Measurements from ENCODE around the gene TAS2R60. TPM values are rescaled to one million over a fixed set of nuclear protein-coding genes. Genes with fewer than 3 reads are reported as not detected.

The TAS2R60 gene
- total and polyA plus RNA-seq, 7 donors = not detected

DNA sequence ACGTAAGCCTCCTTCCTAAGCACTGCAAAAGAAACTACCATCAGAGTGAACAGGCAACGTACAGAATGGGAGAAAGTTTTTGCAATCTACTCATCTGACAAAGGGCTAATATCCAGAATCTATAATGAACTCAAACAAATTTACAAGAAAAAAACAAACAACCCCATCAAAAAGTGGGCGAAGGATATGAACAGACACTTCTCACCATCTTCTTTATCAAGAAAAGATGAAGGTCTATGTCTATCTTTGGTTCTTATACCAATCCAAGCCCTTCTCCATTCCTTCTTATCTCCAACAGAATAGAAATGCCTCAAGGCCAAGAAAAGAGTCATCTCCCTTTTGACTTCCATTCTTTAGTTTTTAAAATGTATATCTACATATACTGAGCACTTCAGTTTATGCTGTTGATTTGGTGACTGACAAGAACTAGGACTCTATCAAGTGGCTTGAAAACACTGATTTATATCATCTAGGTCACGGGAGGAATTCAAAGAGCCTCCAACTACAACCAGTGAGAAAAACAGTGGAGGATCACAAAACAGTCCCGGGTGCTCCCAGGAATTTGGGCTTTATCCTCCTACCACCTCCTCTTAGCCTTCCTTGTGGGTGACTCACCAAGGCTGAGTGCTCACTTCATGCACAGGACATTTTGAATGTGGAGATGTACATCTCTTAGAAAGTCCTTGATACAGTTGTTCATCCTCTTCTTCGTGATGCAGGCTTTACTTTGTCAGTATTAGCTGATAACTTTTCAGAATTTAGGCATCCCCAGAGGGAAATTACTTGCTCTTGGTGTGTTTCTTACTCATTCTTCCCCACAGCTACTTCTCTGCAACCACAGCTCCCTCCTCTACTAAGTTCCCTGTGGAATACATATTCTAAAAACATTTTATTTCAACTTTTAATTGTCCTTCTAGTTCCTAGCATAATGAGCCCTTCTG, 49.8 kb downstream of the TAS2R60 start:
- Histone ChIP-seq H3K4me3 (no peak overlapping the region), H3K27ac (peak overlapping the region; percentile 56), H3K4me1 (no peaks in the 10 kb centered on the region), H3K9me3 (no peaks in the 10 kb centered on the region), H3K36me3 (ENCODE audit: insufficient read depth in 1 of 2, low read depth in 1 of 2) (no peaks in the 10 kb centered on the region), H3K27me3 (ENCODE audit: insufficient read depth in 3 of 3, low read length in 2 of 3) (no peaks in the 10 kb centered on the region)
- TF ChIP-seq, protein P1, sequence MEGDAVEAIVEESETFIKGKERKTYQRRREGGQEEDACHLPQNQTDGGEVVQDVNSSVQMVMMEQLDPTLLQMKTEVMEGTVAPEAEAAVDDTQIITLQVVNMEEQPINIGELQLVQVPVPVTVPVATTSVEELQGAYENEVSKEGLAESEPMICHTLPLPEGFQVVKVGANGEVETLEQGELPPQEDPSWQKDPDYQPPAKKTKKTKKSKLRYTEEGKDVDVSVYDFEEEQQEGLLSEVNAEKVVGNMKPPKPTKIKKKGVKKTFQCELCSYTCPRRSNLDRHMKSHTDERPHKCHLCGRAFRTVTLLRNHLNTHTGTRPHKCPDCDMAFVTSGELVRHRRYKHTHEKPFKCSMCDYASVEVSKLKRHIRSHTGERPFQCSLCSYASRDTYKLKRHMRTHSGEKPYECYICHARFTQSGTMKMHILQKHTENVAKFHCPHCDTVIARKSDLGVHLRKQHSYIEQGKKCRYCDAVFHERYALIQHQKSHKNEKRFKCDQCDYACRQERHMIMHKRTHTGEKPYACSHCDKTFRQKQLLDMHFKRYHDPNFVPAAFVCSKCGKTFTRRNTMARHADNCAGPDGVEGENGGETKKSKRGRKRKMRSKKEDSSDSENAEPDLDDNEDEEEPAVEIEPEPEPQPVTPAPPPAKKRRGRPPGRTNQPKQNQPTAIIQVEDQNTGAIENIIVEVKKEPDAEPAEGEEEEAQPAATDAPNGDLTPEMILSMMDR (IDR thresholded peaks at IDR 0.05) = no peak
- no peak for DNase-seq
- ATAC-seq = no peak
- 79 to 88% (median 79%) methylated on average over 6 of the region's 6 CpGs for WGBS, 3 donors
- intact Hi-C loops (cut with DNase I) = no loop called here

DNA sequence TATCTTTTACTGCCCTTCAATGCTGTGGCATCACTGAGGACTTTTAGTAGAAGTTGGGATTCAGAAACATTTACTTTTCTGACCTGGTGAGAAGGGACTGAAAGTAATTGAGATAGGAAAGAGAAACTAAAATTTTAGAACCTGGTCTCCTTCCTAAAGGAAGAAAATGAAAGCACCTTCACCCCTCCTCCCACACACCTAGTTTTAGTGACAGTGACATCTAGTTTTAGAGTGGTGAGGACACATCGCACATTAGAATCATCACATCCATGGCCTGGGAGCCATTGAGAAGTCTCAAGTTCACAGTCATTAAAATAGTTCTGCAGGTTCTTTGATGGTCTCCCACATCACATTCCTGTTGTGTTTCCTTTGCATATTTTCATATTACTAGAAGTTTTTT, 50.5 kb downstream of the TAS2R60 start:
- Histone ChIP-seq H3K9me3 (no peaks in the 10 kb centered on the region), H3K27ac (no peak overlapping the region), H3K4me3 (no peak overlapping the region), H3K4me1 (peaks cover 6% of the 10 kb centered on the region), H3K27me3 (ENCODE audit: insufficient read depth in 3 of 3, low read length in 2 of 3) (no peaks in the 10 kb centered on the region), H3K36me3 (ENCODE audit: insufficient read depth in 1 of 2, low read depth in 1 of 2) (no peaks in the 10 kb centered on the region)
- DNase-seq = no peak
- WGBS, 3 donors = 86 to 96% (median 88%) methylated on average over 1 of the region's 1 CpG
- no peak for ATAC-seq
- intact Hi-C loops (cut with DNase I) = no loop called here
- TF ChIP-seq, protein P1 (IDR thresholded peaks at IDR 0.05) = no peak

Other genes starting within 250 kb of the TAS2R60 start
- gene TAS2R40, start 221.4 kb upstream of the TAS2R60 start, total RNA-seq = not detected
- gene TAS2R40, start 221.4 kb upstream of the TAS2R60 start, polyA plus RNA-seq = not detected
- 100 to 1,000 TPM in 1 of 4 donors, 10 to 100 TPM in 3; 65.1 to 129 (median 92.6) TPM for gene GSTK1, start 180.0 kb upstream of the TAS2R60 start, total RNA-seq
- gene GSTK1, start 180.0 kb upstream of the TAS2R60 start, polyA plus RNA-seq = 100 to 1,000 TPM in 1 of 3 donors, 10 to 100 TPM in 2; 79.8 to 109 (median 93.9) TPM
- gene TMEM139, start 158.5 kb upstream of the TAS2R60 start, total RNA-seq = under 1 TPM in 1 of 4 donors, not detected in 3; 0.43 TPM
- gene TMEM139, start 158.5 kb upstream of the TAS2R60 start, polyA plus RNA-seq = under 1 TPM; 0.04 to 0.42 (median 0.31) TPM
- gene CASP2, start 155.1 kb upstream of the TAS2R60 start, total RNA-seq = 1 to 10 TPM; 3.2 to 7.6 (median 4.7) TPM
- 1 to 10 TPM; 1.4 to 4.3 (median 2.0) TPM for gene CASP2, start 155.1 kb upstream of the TAS2R60 start, polyA plus RNA-seq
- 10 to 100 TPM in 1 of 4 donors, 1 to 10 TPM in 3; 2.9 to 10.9 (median 6.7) TPM for gene CLCN1, start 127.3 kb upstream of the TAS2R60 start, total RNA-seq
- gene CLCN1, start 127.3 kb upstream of the TAS2R60 start, polyA plus RNA-seq = 1 to 10 TPM in 2 of 3 donors, under 1 TPM in 1; 0.73 to 5.5 (median 1.3) TPM
- gene FAM131B, start 80.7 kb upstream of the TAS2R60 start, total RNA-seq = 1 to 10 TPM in 1 of 4 donors, under 1 TPM in 3; 0.25 to 1.0 (median 0.61) TPM
- under 1 TPM; 0.13 to 0.27 (median 0.21) TPM for gene FAM131B, start 80.7 kb upstream of the TAS2R60 start, polyA plus RNA-seq
- gene ZYX, start 62.1 kb upstream of the TAS2R60 start, total RNA-seq = 100 to 1,000 TPM in 2 of 4 donors, 10 to 100 TPM in 2; 60.4 to 134 (median 96.0) TPM
- gene ZYX, start 62.1 kb upstream of the TAS2R60 start, polyA plus RNA-seq = 100 to 1,000 TPM in 1 of 3 donors, 10 to 100 TPM in 2; 34.4 to 215 (median 57.6) TPM
- under 1 TPM in 2 of 4 donors, not detected in 2; 0.28 to 0.38 TPM for gene EPHA1, start 34.6 kb upstream of the TAS2R60 start, total RNA-seq
- under 1 TPM in 2 of 3 donors, not detected in 1; 0.07 to 0.12 TPM for gene EPHA1, start 34.6 kb upstream of the TAS2R60 start, polyA plus RNA-seq
- gene TAS2R41, start 34.4 kb downstream of the TAS2R60 start, total RNA-seq = not detected
- not detected for gene TAS2R41, start 34.4 kb downstream of the TAS2R60 start, polyA plus RNA-seq
- under 1 TPM in 1 of 4 donors, not detected in 3; 0.22 TPM for gene CTAGE15, start 128.3 kb downstream of the TAS2R60 start, total RNA-seq
- gene CTAGE15, start 128.3 kb downstream of the TAS2R60 start, polyA plus RNA-seq = not detected
- 1 to 10 TPM in 3 of 4 donors, under 1 TPM in 1; 0.97 to 2.6 (median 2.0) TPM for gene TCAF2, start 177.5 kb downstream of the TAS2R60 start, total RNA-seq
- gene TCAF2, start 177.5 kb downstream of the TAS2R60 start, polyA plus RNA-seq = under 1 TPM; 0.39 to 0.58 (median 0.53) TPM